ENCODE results near the gene FAM168A. TPM values are rescaled to one million over a fixed set of nuclear protein-coding genes. Genes with fewer than 3 reads are reported as not detected.

FAM168A gene
- total and polyA plus RNA-seq, 4 donors, result 5.5 to 52.0 (median 25.5) TPM

- WGBS, 2 donors, result 42 to 51% methylated on average over 3 of the region's 3 CpGs
- H3K27me3 ChIP-seq (ENCODE audit: control insufficient read depth in 1 of 2, insufficient read depth in 2 of 2, low read length in 1 of 2), result no peaks in the 10 kb centered on the region
- DNase-seq, result no peak
- no peak overlapping the region for H3K27ac ChIP-seq (ENCODE audit: low read depth in 1 of 2, low read length in 2 of 2)
- no peaks in the 10 kb centered on the region for H3K9me3 ChIP-seq (ENCODE audit: control insufficient read depth, low read length)
- H3K4me1 ChIP-seq (ENCODE audit: control insufficient read depth in 1 of 2, insufficient read depth in 2 of 2, low read length in 2 of 2), result peaks cover 1 to 2% of the 10 kb centered on the region in 2 donors
- no peaks in the 10 kb centered on the region for H3K36me3 ChIP-seq (ENCODE audit: control insufficient read depth in 1 of 2, insufficient read depth in 2 of 2, low read length in 1 of 2)
- ATAC-seq (ENCODE audit: low FRiP score), result no peak
- intact Hi-C loops (cut with DNase I), result no loop called here
- no peak overlapping the region for H3K4me3 ChIP-seq (ENCODE audit: low read length in 2 of 2)
Observed at GRCh38 chr11:73468590-73469161, 129.2 kb downstream of the FAM168A start.

DNA sequence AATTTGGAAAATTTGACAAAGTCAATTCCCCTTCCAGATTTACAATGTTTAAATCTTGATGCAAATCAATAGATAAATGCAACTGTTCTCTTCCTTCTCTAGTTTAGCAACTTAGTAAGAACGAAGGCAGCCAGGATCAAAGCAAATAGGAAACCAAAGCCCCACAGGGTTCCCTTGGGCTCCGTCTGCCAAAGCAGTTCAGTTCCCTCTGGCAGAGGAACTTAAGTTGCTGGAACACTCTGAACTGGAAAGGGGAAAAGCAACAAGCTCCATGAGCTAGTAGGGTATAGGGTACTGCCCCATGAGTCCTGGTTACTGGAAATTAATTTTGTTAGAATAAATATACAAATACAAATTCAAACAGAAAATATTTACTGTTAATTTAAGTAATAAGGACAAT is 130.4 kb downstream of the FAM168A start:
- Histone ChIP-seq H3K27me3 (ENCODE audit: control insufficient read depth in 1 of 2, insufficient read depth in 2 of 2, low read length in 1 of 2) (no peaks in the 10 kb centered on the region), H3K27ac (ENCODE audit: low read depth in 1 of 2, low read length in 2 of 2) (no peak overlapping the region), H3K4me3 (ENCODE audit: low read length in 2 of 2) (no peak overlapping the region), H3K4me1 (ENCODE audit: control insufficient read depth in 1 of 2, insufficient read depth in 2 of 2, low read length in 2 of 2) (peaks cover 1 to 2% of the 10 kb centered on the region in 2 donors), H3K9me3 (ENCODE audit: control insufficient read depth, low read length) (no peaks in the 10 kb centered on the region), H3K36me3 (ENCODE audit: control insufficient read depth in 1 of 2, insufficient read depth in 2 of 2, low read length in 1 of 2) (no peaks in the 10 kb centered on the region)
- ATAC-seq (ENCODE audit: low FRiP score) (no peak), DNase-seq (no peak)
- 9 to 16% methylated on average over 2 of the region's 2 CpGs for WGBS, 2 donors
- intact Hi-C loops (cut with DNase I), result no loop called here

GRCh38 chr11:73466643-73467042 is 131.3 kb downstream of the FAM168A start:
- 91 to 100% methylated on average over 1 of the region's 1 CpG for WGBS, 2 donors
- intact Hi-C loops (cut with DNase I), result no loop called here

DNA sequence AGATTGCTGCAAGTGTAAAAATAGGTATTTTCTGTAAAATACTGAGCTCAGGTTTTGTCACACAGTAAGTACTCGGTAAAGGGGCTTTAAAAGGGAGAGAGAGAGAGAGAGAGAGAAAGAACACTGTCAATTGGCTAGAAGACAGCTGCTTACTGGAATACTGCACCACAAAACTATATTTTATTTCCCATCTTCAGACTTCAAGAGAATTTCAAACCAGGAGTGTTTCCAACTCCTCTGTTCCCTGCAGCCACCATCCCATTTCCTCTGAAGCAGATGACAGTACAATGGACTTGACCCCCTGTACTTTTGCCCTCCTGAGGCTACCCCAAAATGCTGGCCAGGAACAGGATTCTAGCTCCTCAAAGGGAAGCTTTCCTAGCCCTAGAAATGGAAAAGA is 132.0 kb downstream of the FAM168A start:
- 96% methylated on average over 1 of the region's 1 CpG for WGBS, 2 donors
- H3K36me3 ChIP-seq (ENCODE audit: control insufficient read depth in 1 of 2, insufficient read depth in 2 of 2, low read length in 1 of 2), result no peaks in the 10 kb centered on the region
- ATAC-seq (ENCODE audit: low FRiP score) (no peak), DNase-seq (no peak)
- H3K4me1 ChIP-seq (ENCODE audit: control insufficient read depth in 1 of 2, insufficient read depth in 2 of 2, low read length in 2 of 2), result peaks cover 1 to 6% of the 10 kb centered on the region in 2 donors
- no peak overlapping the region for H3K4me3 ChIP-seq (ENCODE audit: low read length in 2 of 2)
- H3K27ac ChIP-seq (ENCODE audit: low read depth in 1 of 2, low read length in 2 of 2), result no peak overlapping the region
- H3K27me3 ChIP-seq (ENCODE audit: control insufficient read depth in 1 of 2, insufficient read depth in 2 of 2, low read length in 1 of 2), result no peaks in the 10 kb centered on the region
- H3K9me3 ChIP-seq (ENCODE audit: control insufficient read depth, low read length), result no peaks in the 10 kb centered on the region
- intact Hi-C loops (cut with DNase I), result no loop called here

More at GRCh38 chr11:73466643-73467042, 131.3 kb downstream of the FAM168A start:
- Histone ChIP-seq H3K9me3 (ENCODE audit: control insufficient read depth, low read length) (no peaks in the 10 kb centered on the region), H3K27ac (ENCODE audit: low read depth in 1 of 2, low read length in 2 of 2) (no peak overlapping the region), H3K36me3 (ENCODE audit: control insufficient read depth in 1 of 2, insufficient read depth in 2 of 2, low read length in 1 of 2) (no peaks in the 10 kb centered on the region), H3K4me3 (ENCODE audit: low read length in 2 of 2) (no peak overlapping the region), H3K4me1 (ENCODE audit: control insufficient read depth in 1 of 2, insufficient read depth in 2 of 2, low read length in 2 of 2) (peaks cover 1 to 6% of the 10 kb centered on the region in 2 donors), H3K27me3 (ENCODE audit: control insufficient read depth in 1 of 2, insufficient read depth in 2 of 2, low read length in 1 of 2) (no peaks in the 10 kb centered on the region)
- no peak for DNase-seq
- ATAC-seq (ENCODE audit: low FRiP score), result no peak

DNA sequence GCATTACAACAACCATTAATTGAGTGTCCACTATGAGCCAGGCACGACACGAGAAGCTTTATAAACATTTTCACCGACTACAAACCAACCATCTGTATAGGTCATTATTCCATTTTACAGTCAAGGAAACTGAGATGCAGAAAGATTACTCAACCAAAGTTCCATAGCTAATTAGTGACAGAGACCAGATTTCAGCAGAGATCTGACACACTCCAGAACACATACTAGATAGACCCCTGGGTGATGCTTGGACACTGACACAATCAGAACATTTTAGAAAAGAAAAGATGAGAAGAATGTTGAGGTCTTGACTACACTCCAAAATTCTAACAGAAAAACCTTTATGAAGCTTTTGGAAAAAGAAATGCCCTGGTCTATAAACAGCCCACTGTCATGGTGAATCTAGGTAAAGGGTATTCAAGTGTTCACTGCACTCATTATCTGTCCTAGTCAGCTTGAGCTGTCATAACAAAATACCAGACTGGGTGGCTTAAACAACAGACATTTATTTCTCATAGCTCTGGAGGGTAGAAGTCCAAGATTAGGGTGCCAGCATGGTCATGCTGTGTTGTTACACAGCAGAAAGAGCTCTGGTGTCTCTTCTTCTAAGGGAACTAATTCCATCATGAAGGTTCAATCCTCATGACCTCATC is 132.8 kb downstream of the FAM168A start:
- H3K27me3 ChIP-seq (ENCODE audit: control insufficient read depth in 1 of 2, insufficient read depth in 2 of 2, low read length in 1 of 2), result no peaks in the 10 kb centered on the region
- ATAC-seq (ENCODE audit: low FRiP score) (no peak), DNase-seq (no peak)
- peaks cover 1 to 6% of the 10 kb centered on the region in 2 donors for H3K4me1 ChIP-seq (ENCODE audit: control insufficient read depth in 1 of 2, insufficient read depth in 2 of 2, low read length in 2 of 2)
- H3K9me3 ChIP-seq (ENCODE audit: control insufficient read depth, low read length), result no peaks in the 10 kb centered on the region
- intact Hi-C loops (cut with DNase I), result no loop called here
- no peaks in the 10 kb centered on the region for H3K36me3 ChIP-seq (ENCODE audit: control insufficient read depth in 1 of 2, insufficient read depth in 2 of 2, low read length in 1 of 2)
- H3K27ac ChIP-seq (ENCODE audit: low read depth in 1 of 2, low read length in 2 of 2), result no peak overlapping the region
- WGBS, 2 donors, result 89 to 93% methylated on average over 3 of the region's 3 CpGs
- H3K4me3 ChIP-seq (ENCODE audit: low read length in 2 of 2), result no peak overlapping the region

DNA sequence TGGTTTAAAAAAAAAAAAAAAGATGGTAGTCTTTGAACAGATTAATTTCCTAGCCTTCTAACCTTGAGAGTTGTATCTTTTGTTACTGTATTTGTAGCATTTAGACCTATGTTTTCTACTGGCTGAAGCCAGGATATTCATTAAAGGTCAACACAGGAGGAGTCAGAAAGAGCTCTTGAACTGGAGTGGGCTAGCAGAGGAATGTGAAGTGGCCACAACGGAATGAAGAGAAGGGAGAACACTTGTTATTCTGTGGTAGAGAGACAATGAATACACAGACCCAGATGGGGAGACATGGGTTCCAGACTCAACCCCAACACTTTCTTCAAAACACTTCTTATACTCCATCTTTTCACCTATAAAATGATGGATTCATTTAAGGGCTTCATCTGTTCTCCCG is 133.6 kb downstream of the FAM168A start:
- whole genome bisulfite sequencing, 2 donors, result 81 to 82% methylated on average over 2 of the region's 2 CpGs
- ATAC-seq (ENCODE audit: low FRiP score) (no peak), DNase-seq (no peak)
- Histone ChIP-seq H3K4me1 (ENCODE audit: control insufficient read depth in 1 of 2, insufficient read depth in 2 of 2, low read length in 2 of 2) (peaks cover 1 to 6% of the 10 kb centered on the region in 2 donors), H3K27me3 (ENCODE audit: control insufficient read depth in 1 of 2, insufficient read depth in 2 of 2, low read length in 1 of 2) (no peaks in the 10 kb centered on the region), H3K27ac (ENCODE audit: low read depth in 1 of 2, low read length in 2 of 2) (no peak overlapping the region), H3K4me3 (ENCODE audit: low read length in 2 of 2) (no peak overlapping the region), H3K36me3 (ENCODE audit: control insufficient read depth in 1 of 2, insufficient read depth in 2 of 2, low read length in 1 of 2) (no peaks in the 10 kb centered on the region), H3K9me3 (ENCODE audit: control insufficient read depth, low read length) (no peaks in the 10 kb centered on the region)
- intact Hi-C loops (cut with DNase I), result no loop called here

- Histone ChIP-seq H3K4me3 (ENCODE audit: low read length in 2 of 2) (no peak overlapping the region), H3K36me3 (ENCODE audit: control insufficient read depth in 1 of 2, insufficient read depth in 2 of 2, low read length in 1 of 2) (no peaks in the 10 kb centered on the region), H3K4me1 (ENCODE audit: control insufficient read depth in 1 of 2, insufficient read depth in 2 of 2, low read length in 2 of 2) (peaks cover 1 to 4% of the 10 kb centered on the region in 2 donors), H3K27ac (ENCODE audit: low read depth in 1 of 2, low read length in 2 of 2) (no peak overlapping the region), H3K9me3 (ENCODE audit: control insufficient read depth, low read length) (no peaks in the 10 kb centered on the region), H3K27me3 (ENCODE audit: control insufficient read depth in 1 of 2, insufficient read depth in 2 of 2, low read length in 1 of 2) (no peaks in the 10 kb centered on the region)
- DNase-seq (no peak), ATAC-seq (ENCODE audit: low FRiP score) (no peak)
- WGBS, 2 donors, result 93 to 95% methylated on average over 2 of the region's 2 CpGs
- intact Hi-C loops (cut with DNase I), result no loop called here
Observed at GRCh38 chr11:73463359-73463758, 134.6 kb downstream of the FAM168A start.

DNA sequence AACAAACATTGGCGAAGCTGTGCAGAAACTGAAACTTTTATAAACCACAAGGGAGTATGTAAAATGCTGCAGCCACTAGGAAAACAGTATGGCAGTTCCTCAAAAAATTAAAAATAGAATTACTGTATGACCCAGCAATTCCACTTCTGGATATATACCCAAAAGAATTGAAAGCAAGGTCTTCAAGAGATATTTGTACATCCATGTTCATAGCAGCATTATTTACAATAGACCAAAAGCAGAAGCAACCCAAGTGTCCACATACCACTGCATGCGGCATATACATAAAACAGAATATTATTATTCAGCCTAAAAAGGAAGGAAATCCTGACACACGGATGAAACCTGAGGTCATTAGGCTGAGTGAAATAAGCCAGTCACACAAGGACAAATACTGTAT is 135.9 kb downstream of the FAM168A start:
- Histone ChIP-seq H3K4me3 (ENCODE audit: low read length in 2 of 2) (no peak overlapping the region), H3K9me3 (ENCODE audit: control insufficient read depth, low read length) (no peaks in the 10 kb centered on the region), H3K27ac (ENCODE audit: low read depth in 1 of 2, low read length in 2 of 2) (no peak overlapping the region), H3K36me3 (ENCODE audit: control insufficient read depth in 1 of 2, insufficient read depth in 2 of 2, low read length in 1 of 2) (no peaks in the 10 kb centered on the region), H3K27me3 (ENCODE audit: control insufficient read depth in 1 of 2, insufficient read depth in 2 of 2, low read length in 1 of 2) (no peaks in the 10 kb centered on the region), H3K4me1 (ENCODE audit: control insufficient read depth in 1 of 2, insufficient read depth in 2 of 2, low read length in 2 of 2) (peaks cover 0 to 4% of the 10 kb centered on the region in 2 donors)
- intact Hi-C loops (cut with DNase I), result no loop called here
- WGBS, 2 donors, result 39% methylated on average over 3 of the region's 3 CpGs
- DNase-seq (no peak), ATAC-seq (ENCODE audit: low FRiP score) (no peak)

GRCh38 chr11:73461335-73461840 is 136.5 kb downstream of the FAM168A start:
- intact Hi-C loops (cut with DNase I), result no loop called here
- ATAC-seq (ENCODE audit: low FRiP score), result no peak
- 50 to 51% methylated on average over 2 of the region's 2 CpGs for WGBS, 2 donors
- Histone ChIP-seq H3K27me3 (ENCODE audit: control insufficient read depth in 1 of 2, insufficient read depth in 2 of 2, low read length in 1 of 2) (no peaks in the 10 kb centered on the region), H3K4me1 (ENCODE audit: control insufficient read depth in 1 of 2, insufficient read depth in 2 of 2, low read length in 2 of 2) (peaks cover 0 to 4% of the 10 kb centered on the region in 2 donors), H3K27ac (ENCODE audit: low read depth in 1 of 2, low read length in 2 of 2) (no peak overlapping the region), H3K4me3 (ENCODE audit: low read length in 2 of 2) (no peak overlapping the region), H3K36me3 (ENCODE audit: control insufficient read depth in 1 of 2, insufficient read depth in 2 of 2, low read length in 1 of 2) (no peaks in the 10 kb centered on the region), H3K9me3 (ENCODE audit: control insufficient read depth, low read length) (no peaks in the 10 kb centered on the region)
- DNase-seq, result no peak

Measured in aorta (tissue), 5 donors.